Measurements from ENCODE around the gene LRRN4CL. TPM values are rescaled to one million over a fixed set of nuclear protein-coding genes. Genes with fewer than 3 reads are reported as not detected.

The LRRN4CL gene
- total RNA-seq, 1 donor: 13.8 TPM

DNA sequence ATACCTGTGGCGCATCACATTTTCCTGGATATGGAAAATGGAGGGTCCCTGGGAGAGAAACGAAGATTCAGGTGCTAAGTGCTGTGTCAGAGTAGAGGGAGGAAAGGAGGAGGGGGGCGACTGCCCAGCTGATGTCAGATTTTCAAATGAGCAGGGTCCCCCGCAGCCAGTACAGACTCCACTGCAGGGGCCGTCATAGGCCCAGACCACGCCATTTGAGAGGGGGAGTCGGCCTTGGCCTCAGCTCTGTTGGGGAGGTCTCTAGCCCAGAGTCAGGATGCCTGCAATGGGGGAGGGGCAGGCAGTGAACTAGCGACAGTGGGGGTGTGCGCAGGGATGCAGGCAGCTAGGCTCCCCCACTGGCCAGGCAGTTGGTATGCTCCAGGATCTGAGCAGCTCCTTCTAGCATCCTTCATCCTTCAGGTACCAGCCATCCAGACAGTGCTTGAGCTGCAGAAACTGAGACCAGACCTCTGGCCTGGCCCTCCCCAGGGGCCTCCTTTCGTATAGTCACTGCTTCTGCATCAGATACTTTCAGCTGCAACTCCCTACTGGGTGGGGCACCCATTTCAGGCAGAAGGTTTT, 18.0 kb upstream of the LRRN4CL start, which contains the start of the genes BSCL2 and GNG3:
Gene BSCL2 (minus strand): TSS at position 148 of the 585 bp plus-strand sequence. CDS start 229 bp downstream, outside the sequence.
Gene GNG3 (plus strand): TSS at position 400 of the 585 bp plus-strand sequence. CDS start 620 bp downstream, outside the sequence.
- H3K36me3 ChIP-seq (ENCODE audit: insufficient read depth, low read length): peaks cover 24% of the 10 kb centered on the region
- TF ChIP-seq, protein P1, sequence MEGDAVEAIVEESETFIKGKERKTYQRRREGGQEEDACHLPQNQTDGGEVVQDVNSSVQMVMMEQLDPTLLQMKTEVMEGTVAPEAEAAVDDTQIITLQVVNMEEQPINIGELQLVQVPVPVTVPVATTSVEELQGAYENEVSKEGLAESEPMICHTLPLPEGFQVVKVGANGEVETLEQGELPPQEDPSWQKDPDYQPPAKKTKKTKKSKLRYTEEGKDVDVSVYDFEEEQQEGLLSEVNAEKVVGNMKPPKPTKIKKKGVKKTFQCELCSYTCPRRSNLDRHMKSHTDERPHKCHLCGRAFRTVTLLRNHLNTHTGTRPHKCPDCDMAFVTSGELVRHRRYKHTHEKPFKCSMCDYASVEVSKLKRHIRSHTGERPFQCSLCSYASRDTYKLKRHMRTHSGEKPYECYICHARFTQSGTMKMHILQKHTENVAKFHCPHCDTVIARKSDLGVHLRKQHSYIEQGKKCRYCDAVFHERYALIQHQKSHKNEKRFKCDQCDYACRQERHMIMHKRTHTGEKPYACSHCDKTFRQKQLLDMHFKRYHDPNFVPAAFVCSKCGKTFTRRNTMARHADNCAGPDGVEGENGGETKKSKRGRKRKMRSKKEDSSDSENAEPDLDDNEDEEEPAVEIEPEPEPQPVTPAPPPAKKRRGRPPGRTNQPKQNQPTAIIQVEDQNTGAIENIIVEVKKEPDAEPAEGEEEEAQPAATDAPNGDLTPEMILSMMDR (IDR thresholded peaks at IDR 0.05; ENCODE audit: extremely low read depth, low read depth, low read length): no peak
- no peak for DNase-seq (ENCODE audit: insufficient read length, low spot score, missing footprints)
- peak within 1 kb of the TSS; percentile 75 for H3K4me3 ChIP-seq (ENCODE audit: insufficient read depth, low read length)
- peak within 1 kb of the TSS; percentile 75 for H2AFZ ChIP-seq (ENCODE audit: low read length)
- H3K9me3 ChIP-seq (ENCODE audit: low read depth, low read length): no peaks in the 10 kb centered on the region
- H3K4me2 ChIP-seq (ENCODE audit: insufficient read depth, low read length): peak within 1 kb of the TSS; percentile 98
- no peaks in the 10 kb centered on the region for H4K20me1 ChIP-seq (ENCODE audit: insufficient read depth, low read length)
- no peaks in the 10 kb centered on the region for H3K27me3 ChIP-seq (ENCODE audit: insufficient read depth, low read length)
- peaks cover 29% of the 10 kb centered on the region for H3K4me1 ChIP-seq (ENCODE audit: insufficient read depth, low read length)
- H3K27ac ChIP-seq (ENCODE audit: low read depth, low read length): peak within 1 kb of the TSS; percentile 34
- H3K79me2 ChIP-seq (ENCODE audit: insufficient read depth, low read length): peaks cover 10% of the 10 kb centered on the region

DNA sequence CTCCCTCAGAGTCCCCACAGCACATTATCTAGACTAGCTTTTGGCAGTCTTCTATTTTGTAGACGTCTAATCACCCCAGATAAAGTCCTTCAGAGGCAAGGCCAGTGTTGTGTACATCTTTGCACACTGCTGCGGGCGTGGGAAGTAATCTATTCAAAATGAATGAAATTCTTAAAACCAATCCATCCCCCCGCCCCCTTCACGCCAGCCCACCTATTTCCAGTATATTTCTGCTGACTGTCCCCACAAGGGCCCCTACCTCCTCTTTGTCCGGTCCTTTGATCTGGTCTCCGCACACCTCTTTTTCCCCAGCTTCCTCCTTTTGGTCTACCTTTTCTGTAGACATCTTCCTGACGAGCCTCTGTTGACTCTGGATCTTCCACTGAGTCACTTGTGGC, 17.5 kb upstream of the LRRN4CL start:
- Histone ChIP-seq H3K27ac (ENCODE audit: low read depth, low read length) (no peak overlapping the region), H2AFZ (ENCODE audit: low read length) (no peak overlapping the region), H3K9me3 (ENCODE audit: low read depth, low read length) (no peaks in the 10 kb centered on the region), H3K79me2 (ENCODE audit: insufficient read depth, low read length) (peaks cover 10% of the 10 kb centered on the region), H3K27me3 (ENCODE audit: insufficient read depth, low read length) (no peaks in the 10 kb centered on the region), H3K36me3 (ENCODE audit: insufficient read depth, low read length) (peaks cover 22% of the 10 kb centered on the region), H4K20me1 (ENCODE audit: insufficient read depth, low read length) (no peaks in the 10 kb centered on the region), H3K4me1 (ENCODE audit: insufficient read depth, low read length) (peaks cover 29% of the 10 kb centered on the region), H3K4me3 (ENCODE audit: insufficient read depth, low read length) (peak overlapping the region; percentile 75), H3K4me2 (ENCODE audit: insufficient read depth, low read length) (peak overlapping the region; percentile 98)
- TF ChIP-seq, protein P1 (IDR thresholded peaks at IDR 0.05; ENCODE audit: extremely low read depth, low read depth, low read length): no peak
- DNase-seq (ENCODE audit: insufficient read length, low spot score, missing footprints): no peak

DNA sequence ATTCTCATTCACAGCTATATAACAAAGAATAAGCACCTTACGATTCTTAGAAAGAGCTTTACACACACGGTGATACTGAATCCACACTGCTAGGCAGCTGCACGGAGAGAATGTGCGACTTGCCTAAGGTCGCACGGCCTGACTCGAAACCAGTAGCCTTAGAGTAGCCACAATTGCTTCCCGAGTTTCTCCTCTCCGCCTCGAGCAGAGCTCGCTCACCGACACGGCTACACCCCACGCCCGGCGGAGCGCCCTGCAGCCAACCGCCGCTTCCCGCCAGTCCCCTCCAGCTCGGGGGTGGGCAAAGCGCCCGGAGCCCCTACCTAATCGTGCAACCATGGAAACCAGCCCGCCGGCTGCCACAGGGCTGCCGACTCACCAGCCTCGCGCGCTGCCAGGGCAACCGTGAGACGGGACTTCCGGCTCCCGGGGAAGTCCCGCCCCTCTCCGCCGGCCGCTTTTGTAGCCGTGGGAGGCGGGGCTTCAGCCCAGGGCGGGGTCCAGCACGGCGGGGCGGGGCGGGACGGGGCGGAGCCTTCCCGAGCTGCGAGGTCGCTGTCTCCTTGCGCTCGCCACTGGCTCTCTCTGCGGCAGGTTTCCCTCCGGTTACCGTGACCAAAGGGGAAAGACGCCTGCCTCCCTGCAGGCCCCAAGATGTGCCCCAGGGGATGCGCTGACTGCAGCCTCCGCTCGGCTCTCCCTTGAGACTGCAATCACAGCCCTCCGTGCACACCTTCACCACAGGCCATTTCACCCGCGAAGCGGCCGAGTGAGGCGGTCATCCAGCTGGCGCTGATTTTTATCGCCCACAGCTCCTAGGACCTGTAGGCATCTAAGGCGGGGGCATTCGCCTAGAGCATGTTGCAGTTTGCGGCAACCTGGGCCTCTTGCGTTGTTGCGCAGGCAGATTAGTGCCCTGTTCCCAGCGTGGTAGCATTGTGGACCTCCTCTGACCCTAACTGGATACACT, 16.8 kb upstream of the LRRN4CL start:
- Histone ChIP-seq H3K4me1 (ENCODE audit: insufficient read depth, low read length) (peaks cover 29% of the 10 kb centered on the region), H3K9me3 (ENCODE audit: low read depth, low read length) (no peaks in the 10 kb centered on the region), H3K27ac (ENCODE audit: low read depth, low read length) (peak overlapping the region; percentile 89), H3K4me3 (ENCODE audit: insufficient read depth, low read length) (peak overlapping the region; percentile 75), H3K36me3 (ENCODE audit: insufficient read depth, low read length) (peaks cover 22% of the 10 kb centered on the region), H2AFZ (ENCODE audit: low read length) (peak overlapping the region; percentile 81), H3K27me3 (ENCODE audit: insufficient read depth, low read length) (no peaks in the 10 kb centered on the region), H4K20me1 (ENCODE audit: insufficient read depth, low read length) (no peaks in the 10 kb centered on the region), H3K79me2 (ENCODE audit: insufficient read depth, low read length) (peaks cover 10% of the 10 kb centered on the region), H3K4me2 (ENCODE audit: insufficient read depth, low read length) (peak overlapping the region; percentile 98)
- TF ChIP-seq, protein P1 (IDR thresholded peaks at IDR 0.05; ENCODE audit: extremely low read depth, low read depth, low read length): no peak
- DNase-seq (ENCODE audit: insufficient read length, low spot score, missing footprints): peak; percentile 97

All from osteoblast (primary cell).